Choroid plexus epithelial cell (primary cell): ENCODE measurements around the gene MOGAT3.
A peak's percentile ranks its signal among the peaks of the same experiment; 100 is the strongest.
"Not testable (repeated sequence)": the region's sequence is repeated elsewhere in the genome, so short reads cannot be mapped to it uniquely, and the experiment has no call there.

Experiments used
- DNase-seq: peaks from one replicate; pipeline ENCODE4 v3.0.0-alpha.2; 2010; ENCODE audit warnings: low read depth
- H3K4me3 ChIP-seq: 2 replicates; pipeline ENCODE4 v1.5.1; 2011; ENCODE audit warnings: low read depth, mild to moderate bottlenecking, control low read depth, low read length, moderate library complexity
- CTCF ChIP-seq: conservative IDR thresholded peaks from 2 replicates; pipeline ENCODE4 v1.5.1; 2011; ENCODE audit warnings: low read depth, mild to moderate bottlenecking, control low read depth, inconsistent platforms, low read length, moderate library complexity

Gene MOGAT3

GRCh38 chr7:101210143-101210542, 9.3 kb upstream of the MOGAT3 start:
- H3K4me3 ChIP-seq: no peak overlapping the region
- no peak for TF ChIP-seq CTCF
- no peak for DNase-seq

GRCh38 chr7:101208794-101209193, 8.0 kb upstream of the MOGAT3 start:
- TF ChIP-seq CTCF: no peak
- no peak overlapping the region for H3K4me3 ChIP-seq
- DNase-seq: no peak

GRCh38 chr7:101207459-101207858, 6.6 kb upstream of the MOGAT3 start:
- no peak for TF ChIP-seq CTCF
- DNase-seq: no peak
- no peak overlapping the region for H3K4me3 ChIP-seq

GRCh38 chr7:101206665-101207042, 5.8 kb upstream of the MOGAT3 start:
- DNase-seq: no peak
- H3K4me3 ChIP-seq: no peak overlapping the region
- no peak for TF ChIP-seq CTCF

GRCh38 chr7:101205901-101206664, 5.2 kb upstream of the MOGAT3 start:
- H3K4me3 ChIP-seq: no peak overlapping the region
- DNase-seq: no peak
- no peak for TF ChIP-seq CTCF

- H3K4me3 ChIP-seq: not testable (repeated sequence)
- TF ChIP-seq CTCF: peak; percentile 22
- DNase-seq: peak; percentile 60
These were observed 3.2 kb upstream of the MOGAT3 start for GRCh38 chr7:101203740-101204738.
